Measurements from ENCODE around the gene NCLN. TPM values are rescaled to one million over a fixed set of nuclear protein-coding genes. Genes with fewer than 3 reads are reported as not detected.

The NCLN gene
- total and polyA plus RNA-seq, 8 donors: 16.7 to 381 (median 50.4) TPM

DNA sequence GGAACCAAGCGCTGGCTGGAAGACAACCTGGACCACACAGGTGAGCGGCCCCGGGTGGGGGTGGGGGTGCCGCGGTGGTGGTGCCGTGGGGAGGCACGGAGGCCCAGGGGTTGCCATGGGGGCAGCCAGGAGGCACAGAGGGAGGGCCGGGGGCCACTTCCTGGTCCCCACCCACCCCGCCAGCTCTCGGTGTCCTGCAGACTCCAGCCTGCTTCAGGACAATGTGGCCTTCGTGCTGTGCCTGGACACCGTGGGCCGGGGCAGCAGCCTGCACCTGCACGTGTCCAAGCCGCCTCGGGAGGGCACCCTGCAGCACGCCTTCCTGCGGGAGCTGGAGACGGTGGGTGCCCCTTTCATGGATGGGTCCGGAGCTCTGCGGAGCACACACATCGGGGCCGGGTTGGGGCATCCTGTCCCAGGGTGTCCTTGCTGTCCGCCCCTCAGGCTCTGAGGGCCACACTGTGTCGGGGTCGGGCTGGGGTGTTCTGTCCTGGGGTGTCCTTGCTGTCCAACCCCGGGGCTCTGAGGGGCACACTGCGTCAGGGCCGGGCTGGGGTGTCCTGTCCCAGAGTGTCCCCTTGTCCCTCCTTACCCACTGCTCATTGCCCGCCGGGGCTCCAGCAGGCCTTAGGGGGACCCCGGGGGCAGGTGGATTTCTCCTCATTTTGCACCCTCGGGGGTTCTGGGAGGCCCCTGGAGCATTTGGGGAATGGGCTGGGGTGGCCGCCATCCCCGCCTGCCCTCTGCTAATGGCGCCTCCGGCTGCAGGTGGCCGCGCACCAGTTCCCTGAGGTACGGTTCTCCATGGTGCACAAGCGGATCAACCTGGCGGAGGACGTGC, 18.3 kb downstream of the NCLN start:
- Histone ChIP-seq H3K9me3 (no peaks in the 10 kb centered on the region), H3K27me3 (no peaks in the 10 kb centered on the region), H3K36me3 (peaks cover 38 to 97% (median 90%) of the 10 kb centered on the region in 4 donors), H3K27ac (no peak overlapping the region), H3K4me1 (no peaks in the 10 kb centered on the region), H3K4me3 (no peak overlapping the region)
- WGBS, 5 donors: 91 to 95% (median 95%) methylated on average over 23 to 43 of the region's 43 CpGs
- DNase-seq: no peak
- TF ChIP-seq POLR2AphosphoS5 (IDR thresholded peaks at IDR 0.05) (no peak), EP300 (IDR thresholded peaks at IDR 0.05) (no peak), POLR2A (IDR thresholded peaks at IDR 0.05) (no peak)
- TF ChIP-seq, protein P1, sequence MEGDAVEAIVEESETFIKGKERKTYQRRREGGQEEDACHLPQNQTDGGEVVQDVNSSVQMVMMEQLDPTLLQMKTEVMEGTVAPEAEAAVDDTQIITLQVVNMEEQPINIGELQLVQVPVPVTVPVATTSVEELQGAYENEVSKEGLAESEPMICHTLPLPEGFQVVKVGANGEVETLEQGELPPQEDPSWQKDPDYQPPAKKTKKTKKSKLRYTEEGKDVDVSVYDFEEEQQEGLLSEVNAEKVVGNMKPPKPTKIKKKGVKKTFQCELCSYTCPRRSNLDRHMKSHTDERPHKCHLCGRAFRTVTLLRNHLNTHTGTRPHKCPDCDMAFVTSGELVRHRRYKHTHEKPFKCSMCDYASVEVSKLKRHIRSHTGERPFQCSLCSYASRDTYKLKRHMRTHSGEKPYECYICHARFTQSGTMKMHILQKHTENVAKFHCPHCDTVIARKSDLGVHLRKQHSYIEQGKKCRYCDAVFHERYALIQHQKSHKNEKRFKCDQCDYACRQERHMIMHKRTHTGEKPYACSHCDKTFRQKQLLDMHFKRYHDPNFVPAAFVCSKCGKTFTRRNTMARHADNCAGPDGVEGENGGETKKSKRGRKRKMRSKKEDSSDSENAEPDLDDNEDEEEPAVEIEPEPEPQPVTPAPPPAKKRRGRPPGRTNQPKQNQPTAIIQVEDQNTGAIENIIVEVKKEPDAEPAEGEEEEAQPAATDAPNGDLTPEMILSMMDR (IDR thresholded peaks at IDR 0.05): no peak
- intact Hi-C loops (cut with DNase I; ENCODE audit: low total_unique reads): no loop called here

DNA sequence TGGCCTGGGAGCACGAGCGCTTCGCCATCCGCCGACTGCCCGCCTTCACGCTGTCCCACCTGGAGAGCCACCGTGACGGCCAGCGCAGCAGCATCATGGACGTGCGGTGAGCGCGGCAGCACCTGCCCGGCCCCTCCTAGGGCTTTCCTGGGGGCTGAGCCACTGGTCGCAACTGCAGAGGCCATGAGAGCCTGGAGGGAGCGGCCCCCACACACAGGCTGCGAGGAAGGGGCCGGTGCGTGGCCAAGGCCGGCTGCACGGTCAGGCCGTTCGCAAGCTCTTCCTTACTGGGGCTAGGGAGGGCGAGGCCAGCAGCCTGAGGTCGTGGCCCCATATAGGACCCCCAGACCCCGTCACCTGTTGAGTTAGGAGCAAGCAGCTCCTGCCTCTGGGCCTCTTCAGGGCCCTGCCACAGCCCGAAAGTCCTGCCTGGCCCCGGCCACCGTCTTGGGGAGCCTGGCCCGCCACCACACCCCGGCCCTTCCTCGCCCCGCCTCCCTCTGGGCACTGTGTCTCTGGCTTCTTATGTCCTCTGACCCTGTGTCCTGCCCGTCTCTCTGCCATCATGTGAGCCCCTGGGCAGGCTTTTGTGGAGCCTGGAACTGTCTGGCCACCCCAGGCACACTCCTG, 19.0 kb downstream of the NCLN start:
- Histone ChIP-seq H3K9me3 (no peaks in the 10 kb centered on the region), H3K4me1 (no peaks in the 10 kb centered on the region), H3K36me3 (peaks cover 38 to 93% (median 89%) of the 10 kb centered on the region in 4 donors), H3K4me3 (no peak overlapping the region), H3K27ac (no peak overlapping the region), H3K27me3 (no peaks in the 10 kb centered on the region)
- intact Hi-C loops (cut with DNase I; ENCODE audit: low total_unique reads): no loop called here
- TF ChIP-seq POLR2AphosphoS5 (IDR thresholded peaks at IDR 0.05) (no peak), EP300 (IDR thresholded peaks at IDR 0.05) (no peak), POLR2A (IDR thresholded peaks at IDR 0.05) (no peak)
- TF ChIP-seq, protein P1 (IDR thresholded peaks at IDR 0.05): no peak
- DNase-seq: no peak
- 91 to 96% (median 95%) methylated on average over 19 to 35 of the region's 35 CpGs for WGBS, 5 donors

DNA sequence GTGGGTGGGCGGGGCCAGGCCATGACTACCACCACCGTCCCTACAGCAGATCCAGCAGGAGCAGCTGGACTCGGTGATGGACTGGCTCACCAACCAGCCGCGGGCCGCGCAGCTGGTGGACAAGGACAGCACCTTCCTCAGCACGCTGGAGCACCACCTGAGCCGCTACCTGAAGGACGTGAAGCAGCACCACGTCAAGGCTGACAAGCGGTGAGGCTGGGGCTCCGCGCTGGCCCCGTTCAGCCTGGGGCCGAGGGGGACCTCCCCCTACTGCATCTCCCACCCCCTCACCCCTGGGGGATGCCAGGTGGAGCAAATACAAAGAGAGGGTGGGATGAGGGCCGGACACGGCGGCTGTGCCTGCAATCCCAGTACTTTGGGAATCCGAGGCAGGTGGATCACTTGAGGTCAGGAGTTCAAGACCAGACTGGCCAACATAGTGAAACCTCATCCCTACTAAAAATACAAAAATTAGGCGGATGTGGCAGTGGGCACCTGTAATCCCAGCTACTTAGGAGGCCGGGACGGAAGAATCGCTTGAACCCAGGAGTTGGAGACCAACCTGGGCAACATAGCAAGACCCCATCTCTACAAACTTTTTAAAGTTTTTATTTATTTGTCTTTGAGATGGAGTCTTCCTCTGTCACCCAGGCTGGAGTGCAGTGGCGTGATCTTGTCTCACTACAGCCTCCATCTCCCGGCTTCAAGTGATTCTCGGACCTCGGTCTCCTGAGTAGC, 20.7 kb downstream of the NCLN start:
- 95 to 96% (median 95%) methylated on average over 20 to 28 of the region's 28 CpGs for WGBS, 5 donors
- no peak for DNase-seq
- Histone ChIP-seq H3K27me3 (no peaks in the 10 kb centered on the region), H3K9me3 (no peaks in the 10 kb centered on the region), H3K4me1 (no peaks in the 10 kb centered on the region), H3K36me3 (peaks cover 38 to 78% (median 76%) of the 10 kb centered on the region in 4 donors), H3K27ac (no peak overlapping the region), H3K4me3 (no peak overlapping the region)
- TF ChIP-seq, protein P1 (IDR thresholded peaks at IDR 0.05): no peak
- TF ChIP-seq POLR2AphosphoS5 (IDR thresholded peaks at IDR 0.05): no peak
- TF ChIP-seq EP300 (IDR thresholded peaks at IDR 0.05): no peak
- TF ChIP-seq POLR2A (IDR thresholded peaks at IDR 0.05): no peak
- intact Hi-C loops (cut with DNase I; ENCODE audit: low total_unique reads): no loop called here

All from stomach (tissue), 9 donors.